PFSK-1 (cell line): ENCODE measurements around the gene FARS2.

Source experiments
- POLR2AphosphoS5 ChIP-seq: IDR thresholded peaks from 2 replicates; pipeline ENCODE4 v1.6.1; 2012; ENCODE audit warnings: low read depth, mild to moderate bottlenecking, control low read depth, low read length, moderate library complexity
- REST ChIP-seq, 2 experiments: IDR thresholded peaks; 2 replicates each; pipeline versions ENCODE4 v1.6.1 to v1.8.0; 2011 to 2012; ENCODE audit warnings: low read depth in 2 of 2, low read length in 2 of 2, control low read depth in 1 of 2, inconsistent platforms in 1 of 2, mild to moderate bottlenecking in 1 of 2, moderate library complexity in 1 of 2; ENCODE audit not compliant: insufficient read depth in 1 of 2

GRCh38 chr6:5398530-5398929 lies 137.2 kb downstream of the FARS2 start:
- TF ChIP-seq POLR2AphosphoS5 (no peak), REST (IDR thresholded peaks at IDR 0.05; ENCODE audit: insufficient read depth in 1 of 2, low read depth in 2 of 2, low read length in 2 of 2) (no peak)
